NB4 (cell line): ENCODE data around the gene MMP19.

Experiments
- MYC ChIP-seq: IDR thresholded peaks from 2 replicates; pipeline ENCODE4 v1.6.1; 2011; ENCODE audit warnings: low read depth, low read length
- POLR2A ChIP-seq: IDR thresholded peaks from 2 replicates; pipeline ENCODE4 v1.6.1; 2011; ENCODE audit warnings: mild to moderate bottlenecking; ENCODE audit not compliant: insufficient read length; ENCODE audit errors: extremely low read depth

DNA sequence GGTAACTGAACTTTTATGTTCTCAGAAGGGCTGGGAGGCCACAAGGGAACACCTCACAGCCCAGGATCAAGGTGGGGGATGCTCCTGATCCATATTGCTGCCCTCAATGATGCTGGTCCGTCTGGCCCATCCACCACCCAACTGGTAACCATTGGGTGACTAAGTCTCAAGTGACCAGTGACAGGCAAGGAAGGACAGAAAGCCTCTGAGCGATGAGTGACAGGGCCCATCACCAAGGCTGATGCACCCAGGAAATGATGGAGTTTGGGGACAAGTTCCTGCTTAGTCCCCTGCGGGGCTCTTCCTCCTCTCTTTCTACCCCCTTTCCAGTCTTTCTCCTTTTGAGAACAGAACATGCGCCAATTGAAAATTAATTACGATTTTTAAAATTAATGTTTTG lies 2.6 kb upstream of the MMP19 start:
- TF ChIP-seq POLR2A (no peak), MYC (no peak)
